Nephron (organoid): ENCODE measurements around the gene NUP62.

Experiments
- H3K27ac Mint-ChIP-seq, 3 experiments: 2 replicates each; pipeline ENCODE4 v1.8.0; 2020; ENCODE audit warnings: mixed read lengths in 3 of 3, mild to moderate bottlenecking in 2 of 3, moderate library complexity in 1 of 3
- H3K27me3 Mint-ChIP-seq: 2 replicates; pipeline ENCODE4 v1.8.0; 2021; ENCODE audit warnings: low read depth, mild to moderate bottlenecking, moderate library complexity, mixed read lengths
- H3K36me3 Mint-ChIP-seq: 2 replicates; pipeline ENCODE4 v1.8.0; 2020; ENCODE audit warnings: low read depth, mixed read lengths
- H3K4me1 Mint-ChIP-seq: 2 replicates; pipeline ENCODE4 v1.8.0; 2020; ENCODE audit warnings: mixed read lengths
- H3K4me3 Mint-ChIP-seq, 3 experiments: 2 replicates each; pipeline ENCODE4 v1.8.0; 2020; ENCODE audit warnings: mild to moderate bottlenecking in 3 of 3, mixed read lengths in 3 of 3, moderate library complexity in 2 of 3
- H3K9me3 Mint-ChIP-seq: 2 replicates; pipeline ENCODE4 v1.8.0; 2020; ENCODE audit warnings: mixed read lengths
- TF ChIP-seq, protein P1 (sequence below), 3 experiments: fragments of 200-600 bp; sonication (generic); IDR thresholded peaks; one replicate each; pipeline ENCODE4 v1.5.0; 2021; ENCODE audit warnings: antibody characterized with exemption in 3 of 3; ENCODE audit not compliant: unreplicated experiment in 3 of 3

NUP62 gene

GRCh38 chr19:49862391-49863253 lies 66.7 kb downstream of the NUP62 start:
- H3K36me3 Mint-ChIP-seq: peaks cover 26% of the 10 kb centered on the region
- TF ChIP-seq, protein P1, sequence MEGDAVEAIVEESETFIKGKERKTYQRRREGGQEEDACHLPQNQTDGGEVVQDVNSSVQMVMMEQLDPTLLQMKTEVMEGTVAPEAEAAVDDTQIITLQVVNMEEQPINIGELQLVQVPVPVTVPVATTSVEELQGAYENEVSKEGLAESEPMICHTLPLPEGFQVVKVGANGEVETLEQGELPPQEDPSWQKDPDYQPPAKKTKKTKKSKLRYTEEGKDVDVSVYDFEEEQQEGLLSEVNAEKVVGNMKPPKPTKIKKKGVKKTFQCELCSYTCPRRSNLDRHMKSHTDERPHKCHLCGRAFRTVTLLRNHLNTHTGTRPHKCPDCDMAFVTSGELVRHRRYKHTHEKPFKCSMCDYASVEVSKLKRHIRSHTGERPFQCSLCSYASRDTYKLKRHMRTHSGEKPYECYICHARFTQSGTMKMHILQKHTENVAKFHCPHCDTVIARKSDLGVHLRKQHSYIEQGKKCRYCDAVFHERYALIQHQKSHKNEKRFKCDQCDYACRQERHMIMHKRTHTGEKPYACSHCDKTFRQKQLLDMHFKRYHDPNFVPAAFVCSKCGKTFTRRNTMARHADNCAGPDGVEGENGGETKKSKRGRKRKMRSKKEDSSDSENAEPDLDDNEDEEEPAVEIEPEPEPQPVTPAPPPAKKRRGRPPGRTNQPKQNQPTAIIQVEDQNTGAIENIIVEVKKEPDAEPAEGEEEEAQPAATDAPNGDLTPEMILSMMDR (IDR thresholded peaks at IDR 0.05; ENCODE audit: unreplicated experiment in 3 of 3): no peak
- H3K27ac Mint-ChIP-seq: peak overlapping the region in 2 of 3 experiments; percentile 18 to 22
- no peaks in the 10 kb centered on the region for H3K9me3 Mint-ChIP-seq
- H3K27me3 Mint-ChIP-seq: no peaks in the 10 kb centered on the region
- H3K4me1 Mint-ChIP-seq: peaks cover 31% of the 10 kb centered on the region
- H3K4me3 Mint-ChIP-seq: peak overlapping the region in 1 of 3 experiments; percentile 13

GRCh38 chr19:49861541-49862378 lies 67.5 kb downstream of the NUP62 start:
- Mint-ChIP-seq H3K4me1 (peaks cover 23% of the 10 kb centered on the region), H3K9me3 (no peaks in the 10 kb centered on the region), H3K27ac (peak overlapping the region in 1 of 3 experiments; percentile 46), H3K27me3 (no peaks in the 10 kb centered on the region), H3K4me3 (no peak overlapping the region), H3K36me3 (peaks cover 29% of the 10 kb centered on the region)
- TF ChIP-seq, protein P1 (IDR thresholded peaks at IDR 0.05; ENCODE audit: unreplicated experiment in 3 of 3): no peak

DNA sequence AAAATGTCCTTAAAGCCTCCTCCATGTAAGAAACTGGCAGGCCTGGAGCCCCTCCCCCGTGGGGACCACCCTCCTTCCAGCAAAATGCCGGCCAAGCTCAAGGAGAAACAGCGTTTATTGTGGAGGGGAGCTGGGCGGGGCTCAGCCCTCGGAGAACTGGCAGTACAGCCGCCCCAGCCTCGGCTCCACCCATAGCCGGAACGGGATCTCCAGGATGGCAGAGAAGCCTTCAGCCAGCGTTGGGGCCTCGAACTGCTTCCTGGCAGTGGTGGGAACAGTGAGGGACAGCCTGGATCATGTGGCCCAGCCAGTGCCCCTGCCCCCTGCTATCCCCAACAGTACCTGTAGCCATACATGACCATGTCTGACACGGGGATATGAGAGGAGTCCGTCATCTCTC lies 68.2 kb downstream of the NUP62 start:
- Mint-ChIP-seq H3K27ac (peak overlapping the region in 1 of 3 experiments; percentile 67), H3K4me1 (peaks cover 16% of the 10 kb centered on the region), H3K4me3 (no peak overlapping the region), H3K27me3 (no peaks in the 10 kb centered on the region), H3K9me3 (no peaks in the 10 kb centered on the region), H3K36me3 (peaks cover 30% of the 10 kb centered on the region)
- TF ChIP-seq, protein P1 (IDR thresholded peaks at IDR 0.05; ENCODE audit: unreplicated experiment in 3 of 3): no peak

DNA sequence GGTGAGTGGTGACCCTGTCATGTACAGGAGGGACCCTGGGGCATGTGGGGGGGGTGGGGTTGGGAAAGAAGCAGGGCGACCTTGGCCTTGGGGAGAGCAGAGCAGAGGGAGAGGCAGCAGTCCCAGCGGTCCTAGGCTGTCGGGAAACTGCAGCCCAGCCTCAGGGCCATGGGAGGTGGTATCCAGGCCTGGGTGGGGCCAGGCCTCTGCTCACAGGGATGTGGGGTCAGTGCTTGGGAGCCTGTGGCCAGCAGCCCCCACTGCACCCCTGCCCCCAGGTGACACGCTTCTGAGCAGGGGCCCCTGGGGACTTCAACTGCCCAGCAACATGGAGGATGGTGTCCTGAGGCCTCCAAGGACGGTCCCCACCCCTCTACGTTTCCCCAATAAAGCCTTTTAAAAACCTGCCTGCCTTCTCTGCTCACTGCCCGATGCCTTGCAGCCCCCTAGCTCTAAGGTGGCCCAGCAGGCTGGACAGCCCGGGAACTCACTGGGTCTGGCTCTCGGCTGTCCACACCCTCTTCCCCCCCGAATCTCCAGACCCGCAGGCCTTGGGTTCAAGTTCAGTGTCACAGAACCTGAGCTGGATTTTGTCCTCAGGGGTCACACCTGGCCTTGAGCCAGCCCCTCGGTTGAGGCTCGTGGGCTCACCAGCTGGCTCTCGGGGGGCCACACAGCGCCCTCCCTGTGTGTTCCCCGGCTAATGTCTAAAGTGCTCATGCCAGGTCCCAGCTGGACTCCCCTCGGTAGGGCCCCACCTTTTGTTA lies 68.8 kb downstream of the NUP62 start:
- Mint-ChIP-seq H3K27me3 (no peaks in the 10 kb centered on the region), H3K36me3 (peaks cover 31% of the 10 kb centered on the region), H3K4me3 (no peak overlapping the region), H3K4me1 (peaks cover 11% of the 10 kb centered on the region), H3K27ac (peak overlapping the region in 1 of 3 experiments; percentile 67), H3K9me3 (no peaks in the 10 kb centered on the region)
- TF ChIP-seq, protein P1 (IDR thresholded peaks at IDR 0.05; ENCODE audit: unreplicated experiment in 3 of 3): no peak

GRCh38 chr19:49859682-49860335 lies 69.5 kb downstream of the NUP62 start:
- Mint-ChIP-seq H3K4me3 (no peak overlapping the region), H3K9me3 (no peaks in the 10 kb centered on the region), H3K4me1 (peaks cover 5% of the 10 kb centered on the region)

More at GRCh38 chr19:49859682-49860335, 69.5 kb downstream of the NUP62 start:
- TF ChIP-seq, protein P1 (IDR thresholded peaks at IDR 0.05; ENCODE audit: unreplicated experiment in 3 of 3): no peak
- Mint-ChIP-seq H3K27ac (peak overlapping the region in 1 of 3 experiments; percentile 44), H3K27me3 (no peaks in the 10 kb centered on the region), H3K36me3 (peaks cover 30% of the 10 kb centered on the region)
